HG03139 (cell line): ENCODE data around the gene PPP1R13B.
A peak's percentile ranks its signal among the peaks of the same experiment; 100 is the strongest.

Experiments used
- ATAC-seq: cut with Tn5 transposase; IDR thresholded peaks from one replicate; pipeline ENCODE4 v1.9.1; 2021; ENCODE audit not compliant: unreplicated experiment

PPP1R13B gene

DNA sequence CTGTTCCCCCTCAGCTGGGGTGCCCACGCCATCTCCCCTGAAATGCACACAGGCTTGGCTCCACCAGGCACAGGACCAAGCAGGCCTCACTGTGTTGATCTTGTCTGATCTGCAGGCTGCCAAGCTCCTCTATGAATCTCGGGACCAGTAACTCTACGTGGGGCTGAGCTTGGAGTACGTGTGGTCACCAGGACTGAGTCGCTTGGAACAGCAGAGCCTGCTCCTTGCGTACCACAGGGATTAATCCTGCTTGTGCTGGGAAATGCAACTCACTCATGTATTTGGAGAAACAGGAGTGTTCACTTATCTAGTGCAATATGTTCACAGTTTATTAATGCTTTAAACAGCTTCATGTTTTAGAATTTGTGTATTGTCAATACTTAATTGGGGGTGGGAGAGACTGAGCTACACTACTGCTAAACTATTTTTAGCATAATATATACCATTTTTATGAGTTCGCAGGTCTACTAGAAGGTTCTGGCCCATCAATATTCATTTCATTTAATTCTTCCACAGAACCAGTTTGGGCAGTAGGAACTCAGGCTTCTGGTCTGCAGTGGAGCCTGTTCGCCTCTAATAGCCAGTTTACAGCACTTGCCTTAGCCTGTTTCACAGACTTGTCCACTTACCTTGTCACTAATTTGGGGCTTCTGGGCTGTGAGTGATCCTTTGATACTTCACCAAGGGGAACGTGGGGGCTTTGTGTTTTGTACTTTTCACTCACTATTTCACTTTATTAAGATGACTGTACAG is 114.3 kb downstream of the PPP1R13B start:
- no peak for ATAC-seq

DNA sequence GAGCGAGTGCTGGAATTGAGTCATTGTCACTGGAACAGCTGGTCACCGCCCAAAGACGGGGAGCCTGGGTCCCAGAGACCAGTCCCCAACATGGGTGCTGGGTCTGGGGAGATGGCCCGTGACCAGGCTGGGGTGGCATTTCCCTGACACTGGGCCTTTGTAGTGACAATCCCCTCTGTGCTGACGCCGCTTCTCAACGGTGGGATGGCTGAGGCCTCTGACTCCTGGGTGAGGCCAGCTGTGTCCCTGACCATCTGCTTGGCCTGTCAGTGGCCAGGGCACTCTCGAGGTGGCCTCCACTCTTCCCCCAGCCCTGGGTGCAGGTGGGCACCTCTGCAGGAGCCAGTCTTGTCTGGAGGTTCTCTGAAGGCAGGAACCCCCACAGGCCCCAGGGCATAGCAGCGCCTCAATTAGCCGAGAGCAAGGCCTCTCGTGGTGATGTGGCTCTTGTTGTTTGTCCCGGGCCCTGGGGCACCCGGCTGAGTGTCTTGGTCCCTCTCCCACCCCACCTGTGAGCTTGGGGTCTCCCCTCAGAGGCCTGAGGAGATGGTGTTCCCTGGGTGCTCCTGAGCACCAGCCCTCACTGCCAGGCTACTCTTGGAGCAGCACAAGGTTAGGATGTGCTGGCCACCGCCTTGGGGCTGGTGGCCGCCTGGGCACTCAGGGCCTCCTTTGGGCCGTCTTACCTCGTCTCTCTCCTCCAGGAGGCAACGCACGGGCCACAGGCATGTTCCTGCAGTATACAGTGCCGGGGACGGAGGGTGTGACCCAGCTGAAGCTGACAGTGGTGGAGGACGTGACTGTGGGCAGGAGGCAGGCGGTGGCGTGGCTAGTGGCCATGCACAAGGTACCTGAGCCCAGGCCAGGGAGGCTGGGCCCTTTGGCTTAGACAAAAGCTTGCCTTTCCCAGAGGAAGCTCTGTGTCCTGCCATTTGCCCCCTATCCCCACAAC is 115.2 kb downstream of the PPP1R13B start:
- no peak for ATAC-seq

DNA sequence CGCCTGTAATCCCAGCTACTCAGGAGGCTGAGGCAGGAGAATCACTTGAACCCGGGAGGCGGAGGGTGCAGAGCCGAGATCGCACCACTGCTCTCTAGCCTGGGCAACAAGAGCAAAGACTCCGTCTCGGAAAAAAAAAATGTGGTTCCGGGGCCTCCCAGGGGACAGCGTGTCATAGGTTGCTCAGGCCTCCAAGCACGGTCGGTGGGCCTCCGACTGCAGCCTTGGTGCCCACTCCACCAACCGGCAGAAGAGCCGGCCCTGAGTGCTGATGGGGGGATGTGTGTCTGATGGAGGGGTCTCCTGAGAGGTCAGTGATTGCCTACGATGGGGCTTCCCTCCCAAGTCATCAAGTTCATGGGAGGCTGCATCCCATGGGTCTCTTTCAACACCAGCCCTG is 115.9 kb downstream of the PPP1R13B start:
- no peak for ATAC-seq

DNA sequence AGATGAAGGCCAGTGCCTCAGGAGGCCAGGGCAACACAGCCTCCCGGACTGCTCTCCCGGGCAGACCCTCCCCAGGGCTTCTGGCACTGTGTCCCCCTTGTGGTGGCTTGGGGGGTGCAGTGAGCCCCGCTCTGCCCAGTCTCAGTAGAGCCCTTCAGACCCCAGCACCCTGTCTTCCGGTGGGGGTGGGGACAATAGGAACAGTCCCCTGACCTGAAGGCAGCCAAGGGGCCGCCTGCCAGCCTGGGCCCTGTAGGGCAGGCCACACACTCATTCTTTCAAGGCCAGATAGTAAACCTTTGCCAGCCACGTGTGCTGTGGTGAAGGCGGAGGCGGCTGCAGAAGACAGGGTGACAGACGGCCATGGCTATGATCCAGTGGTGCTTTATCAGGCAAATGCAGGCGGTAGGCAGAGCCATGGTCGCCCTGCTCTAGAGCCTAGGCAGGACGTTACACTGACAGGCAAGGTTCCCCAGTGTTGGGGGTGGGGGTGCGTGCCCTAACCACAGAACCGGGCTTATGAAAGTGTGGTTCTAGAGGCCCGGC is 116.8 kb downstream of the PPP1R13B start:
- ATAC-seq, result no peak

DNA sequence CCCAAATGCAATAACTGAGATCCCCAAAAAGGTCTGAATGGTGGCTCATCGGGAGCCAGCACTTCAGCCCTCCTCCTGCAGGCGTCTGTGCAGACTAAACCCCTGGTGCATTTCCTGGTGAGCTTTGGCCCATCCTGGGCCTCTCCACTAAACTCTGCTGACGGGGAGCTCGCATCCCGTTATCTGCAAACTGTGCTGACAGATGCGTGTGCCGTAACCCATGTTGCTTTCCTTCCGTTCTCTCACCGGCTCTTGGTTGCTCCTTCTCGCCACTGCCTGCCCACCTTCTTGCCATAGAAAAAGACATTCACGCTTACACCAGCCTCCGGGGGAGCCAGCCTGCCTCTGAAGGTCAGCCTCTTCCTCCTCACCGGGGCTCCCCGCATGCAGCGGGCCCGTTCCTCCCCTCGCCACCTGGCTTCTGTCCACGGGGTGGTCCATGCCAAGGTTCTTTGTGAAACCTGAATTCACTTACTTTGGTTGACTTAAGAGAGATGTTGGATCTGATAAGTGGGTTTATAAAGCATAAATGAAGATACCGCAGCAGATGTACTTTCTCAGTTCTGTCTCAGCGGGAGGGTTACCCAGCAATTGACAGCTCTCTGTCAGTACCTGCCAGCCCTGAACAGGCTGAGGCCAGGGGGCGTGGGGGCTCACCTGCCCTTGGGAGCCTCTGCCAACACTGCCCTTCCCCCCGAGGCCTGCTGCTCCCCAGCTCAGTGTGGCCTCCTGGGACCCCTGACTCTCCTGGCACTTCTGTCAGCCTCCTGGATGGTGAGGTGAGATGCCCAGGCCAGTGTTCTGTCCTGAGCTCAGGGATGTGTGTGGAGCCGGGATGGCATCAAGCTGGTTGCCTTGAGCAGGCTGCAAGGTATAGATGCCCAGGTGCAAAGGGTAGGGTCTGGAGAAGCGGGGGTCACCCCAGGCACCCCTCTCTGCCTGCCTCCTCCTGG is 117.6 kb downstream of the PPP1R13B start:
- no peak for ATAC-seq

DNA sequence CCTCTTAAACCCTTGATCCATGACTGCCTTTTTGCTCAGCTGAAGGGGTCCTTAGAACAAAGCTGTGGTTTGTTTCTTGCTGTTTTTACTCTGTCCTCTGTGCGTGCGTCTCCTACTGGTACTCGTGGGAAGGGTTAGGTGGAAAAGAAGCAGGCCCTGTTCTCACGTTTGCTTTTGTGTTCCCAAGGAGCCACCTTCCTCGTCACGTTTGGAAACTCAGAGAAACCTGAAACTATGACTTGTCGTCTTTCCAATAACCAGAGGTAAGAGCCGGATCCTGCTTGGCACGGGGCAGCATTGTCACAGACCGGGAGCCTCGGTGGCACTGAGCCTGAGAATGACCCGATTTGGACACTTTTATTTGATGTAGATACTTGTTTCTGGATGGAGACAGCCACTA is 118.7 kb downstream of the PPP1R13B start:
- no peak for ATAC-seq

DNA sequence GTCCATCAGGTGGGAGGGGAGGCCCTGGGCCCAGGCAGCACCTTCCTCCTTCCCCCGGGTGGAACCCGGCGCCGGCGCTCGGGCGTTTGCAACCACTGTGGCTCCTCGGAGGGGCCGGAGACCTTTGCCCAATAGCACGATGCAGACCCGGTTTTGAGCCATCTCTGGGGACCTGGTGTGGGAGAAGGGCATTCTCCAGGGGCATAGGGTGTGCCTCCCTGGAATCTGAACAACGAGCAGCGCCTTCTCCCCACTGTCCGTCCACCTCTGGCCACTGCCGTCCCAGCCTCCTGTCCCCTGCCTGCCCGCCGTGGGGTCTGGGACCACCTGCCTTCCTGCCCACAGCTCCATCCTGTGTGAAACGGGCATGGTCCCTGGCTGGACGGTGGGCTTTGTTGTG is 119.2 kb downstream of the PPP1R13B start:
- ATAC-seq, result no peak

DNA sequence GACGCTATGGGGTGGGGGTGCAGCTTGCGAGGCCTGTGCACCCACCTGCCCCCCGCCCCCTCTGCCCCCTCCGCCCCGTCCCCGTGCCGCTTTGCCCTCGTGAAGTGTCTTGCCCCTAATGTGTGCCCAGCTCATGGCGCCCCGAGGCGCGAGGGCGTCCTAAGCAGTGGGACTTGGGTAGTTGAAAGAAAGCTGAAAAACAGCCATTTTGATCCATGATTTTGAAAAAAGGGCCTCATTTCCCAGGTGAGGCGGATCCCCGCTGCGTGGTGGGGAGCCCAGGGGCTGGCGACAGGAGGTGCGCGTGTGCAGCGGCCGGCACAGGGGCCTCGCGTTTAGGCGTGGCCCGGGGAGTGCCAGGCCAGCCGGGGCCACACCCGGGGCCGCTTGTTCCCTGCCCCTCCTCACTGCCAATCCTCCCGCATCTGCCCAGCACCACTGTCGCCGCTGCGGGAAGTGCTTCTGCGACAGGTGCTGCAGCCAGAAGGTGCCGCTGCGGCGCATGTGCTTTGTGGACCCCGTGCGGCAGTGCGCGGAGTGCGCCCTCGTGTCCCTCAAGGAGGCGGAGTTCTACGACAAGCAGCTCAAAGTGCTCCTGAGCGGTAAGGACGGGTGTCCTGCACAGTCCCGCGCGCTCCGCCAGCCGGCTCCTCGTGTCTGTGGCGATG is 119.9 kb downstream of the PPP1R13B start:
- ATAC-seq, result no peak

DNA sequence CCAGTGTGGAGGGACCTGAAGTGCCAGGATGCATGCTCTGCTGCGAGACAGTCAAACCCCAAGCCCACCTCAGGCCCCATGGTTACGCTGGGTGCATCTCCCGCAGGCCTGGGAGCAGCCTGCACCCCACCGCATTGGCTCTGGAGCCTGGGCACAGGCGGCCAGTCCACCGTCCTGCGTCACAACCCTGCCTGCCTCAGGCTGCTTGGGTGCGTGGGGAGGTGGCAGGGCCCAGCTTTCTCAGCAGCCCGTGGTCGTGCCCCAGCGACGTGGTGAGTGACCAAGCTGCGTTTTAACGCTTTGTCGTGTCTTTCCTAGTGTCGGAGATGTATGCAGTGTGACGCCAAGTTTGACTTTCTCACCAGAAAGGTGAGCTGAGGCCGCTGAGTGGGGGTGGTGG is 120.9 kb downstream of the PPP1R13B start:
- ATAC-seq, result no peak

DNA sequence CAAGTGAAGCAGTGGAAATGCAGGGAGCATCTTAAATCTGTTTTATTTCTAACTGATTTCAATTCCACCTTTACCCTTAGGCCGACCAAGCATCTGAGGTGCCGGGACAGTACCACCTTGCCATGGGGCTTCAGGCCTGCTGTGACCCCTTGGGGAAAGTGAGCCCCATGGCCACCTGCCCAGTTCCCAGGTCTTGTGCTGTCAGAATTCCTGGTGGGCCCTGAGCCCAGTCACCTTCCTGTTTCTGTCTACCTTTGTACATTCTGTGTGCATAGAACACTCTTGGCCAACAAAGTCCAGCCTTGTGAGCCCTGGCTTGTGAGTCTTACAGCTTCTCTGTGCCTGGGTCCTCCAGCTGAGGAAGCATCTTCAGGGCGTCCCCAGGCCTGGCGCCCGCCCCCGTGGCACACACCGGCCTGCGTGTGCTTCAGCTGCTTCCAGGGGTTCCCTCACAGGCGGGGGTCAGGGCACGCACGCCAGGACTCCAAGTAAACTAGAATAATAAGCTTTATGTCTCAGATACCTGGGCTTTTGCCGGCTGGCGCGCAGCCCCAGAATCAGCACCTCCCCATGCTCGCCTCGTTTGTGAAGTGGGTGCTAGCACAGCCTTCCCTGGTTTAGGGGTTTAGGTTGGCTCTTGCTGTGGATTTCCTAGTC is 121.5 kb downstream of the PPP1R13B start:
- ATAC-seq, result no peak

DNA sequence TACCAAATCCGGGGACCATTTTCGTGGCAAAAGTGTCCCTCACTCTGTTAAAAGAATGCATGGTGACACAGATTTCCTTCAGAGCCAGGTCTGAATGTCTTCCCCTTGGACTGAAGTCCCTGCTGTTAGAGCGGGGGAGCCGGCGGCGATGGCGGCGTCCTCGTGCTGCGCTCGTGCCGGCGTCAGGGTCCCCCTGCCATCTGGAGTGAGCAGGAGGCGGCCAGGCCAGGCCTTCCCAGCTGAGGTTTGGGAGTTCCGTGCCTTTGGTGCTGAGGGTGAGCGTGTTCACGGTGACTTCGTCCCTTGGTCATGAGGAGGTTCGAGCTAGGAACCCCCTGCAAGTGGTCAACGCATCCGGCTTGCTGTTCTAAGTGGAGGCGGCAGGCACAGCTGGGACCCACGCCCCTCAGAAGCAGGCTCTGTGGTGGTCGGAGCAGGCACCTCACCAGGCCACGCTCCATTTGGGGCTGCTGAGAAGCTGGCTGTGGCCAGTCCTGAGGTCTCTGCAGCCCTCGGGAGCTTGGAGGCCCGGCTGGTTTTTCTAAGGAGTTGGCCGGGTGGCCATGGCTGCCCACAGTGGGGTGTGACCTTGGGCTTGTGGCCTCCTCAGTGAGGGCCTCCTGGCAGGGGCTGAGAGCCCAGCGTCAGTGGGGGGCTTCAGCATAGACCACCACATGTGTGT is 122.2 kb downstream of the PPP1R13B start:
- ATAC-seq, result no peak

DNA sequence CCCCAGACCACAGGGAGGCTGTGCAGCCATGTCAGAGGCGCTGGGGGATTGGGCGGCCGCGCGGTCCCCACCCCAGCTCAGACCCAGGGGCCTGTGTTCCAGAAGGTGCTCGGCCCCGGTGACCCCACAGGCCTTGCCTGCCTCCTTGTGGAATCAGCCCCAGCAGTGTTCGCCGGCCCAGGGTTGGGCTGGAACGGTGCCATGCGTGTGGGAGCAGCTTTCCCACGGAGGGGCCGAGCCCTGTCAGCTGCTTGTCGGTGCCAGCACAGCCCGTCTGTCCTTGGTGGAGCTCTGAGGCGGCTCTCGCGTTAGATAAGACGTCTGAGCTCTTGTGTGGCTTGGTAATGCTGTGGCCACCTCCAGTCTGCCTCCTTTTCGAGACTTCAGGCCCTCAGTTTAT is 123.3 kb downstream of the PPP1R13B start:
- no peak for ATAC-seq

DNA sequence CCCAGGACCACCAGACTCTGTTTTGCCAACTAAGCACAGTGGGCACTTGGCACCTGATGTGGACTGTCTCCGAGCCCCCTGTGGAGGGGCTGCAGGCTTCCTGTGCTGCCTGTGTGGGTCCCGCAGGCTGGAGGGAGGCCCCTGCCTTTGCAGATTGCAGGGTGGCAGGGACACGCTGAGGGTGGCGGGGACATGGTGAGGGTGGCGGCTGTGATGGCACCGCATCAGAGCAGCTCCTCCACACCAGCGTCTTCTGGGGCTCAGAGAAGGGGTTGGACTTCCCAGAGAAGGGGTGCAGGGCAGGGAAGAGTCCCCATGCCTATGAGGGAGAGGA is 123.7 kb downstream of the PPP1R13B start:
- ATAC-seq, result no peak

DNA sequence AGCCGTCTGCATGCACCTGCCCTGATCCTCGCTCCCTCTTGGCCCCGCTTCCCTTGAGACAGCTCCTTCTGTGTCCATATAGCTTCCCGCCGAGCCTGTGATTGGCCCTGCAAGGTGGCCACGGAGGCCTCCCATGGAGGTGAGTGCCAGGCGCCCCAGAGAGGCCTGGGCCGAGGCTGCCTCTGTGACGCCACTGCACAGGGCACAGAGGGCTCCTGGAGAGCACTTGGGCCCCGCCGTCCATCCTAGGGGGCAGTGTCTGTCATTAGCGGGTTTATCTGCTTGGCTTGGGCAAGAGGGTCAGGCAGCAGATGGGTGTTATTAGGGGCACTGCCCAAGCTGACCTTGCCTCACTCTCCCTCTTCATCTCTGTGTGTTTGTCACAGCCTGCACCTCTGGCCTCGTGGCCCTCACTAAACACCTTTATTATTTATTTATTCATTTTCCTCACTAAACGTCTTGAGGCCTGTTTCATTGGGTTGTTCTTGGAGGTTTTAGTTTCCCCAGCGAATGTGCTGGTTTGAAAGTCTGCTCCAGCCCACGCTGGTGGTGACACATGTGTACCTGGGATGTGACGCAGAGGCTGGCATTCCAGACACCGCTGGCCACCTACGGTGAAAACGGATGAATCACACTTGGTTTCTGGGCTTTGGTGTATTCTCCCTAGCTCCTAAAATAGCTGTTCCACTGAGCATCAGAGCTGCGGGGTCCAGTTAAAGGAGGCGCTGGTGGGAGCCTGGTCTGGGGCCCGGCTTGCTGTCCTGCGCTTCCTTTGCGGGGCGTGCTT is 125.8 kb downstream of the PPP1R13B start:
- ATAC-seq, result no peak

DNA sequence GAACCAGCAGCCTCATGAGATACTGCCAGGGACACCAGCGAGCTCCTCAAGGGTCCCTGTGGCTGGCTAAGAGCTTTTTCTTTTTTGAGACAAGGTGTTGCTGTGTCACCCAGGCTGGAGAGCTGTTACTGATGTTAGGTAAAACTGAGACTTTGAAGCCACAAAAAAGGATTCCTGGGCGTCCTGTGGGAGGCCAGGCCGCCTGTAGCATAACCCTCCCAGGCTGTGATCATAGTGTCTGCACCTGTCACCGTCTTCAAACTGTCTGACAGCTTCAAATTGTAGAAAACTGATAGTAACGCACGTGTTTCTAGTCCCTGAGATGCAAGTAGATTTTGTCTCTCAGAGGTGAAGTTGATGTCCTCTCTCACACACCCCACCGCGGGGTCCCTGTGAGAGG is 127.6 kb downstream of the PPP1R13B start:
- ATAC-seq, result no peak

DNA sequence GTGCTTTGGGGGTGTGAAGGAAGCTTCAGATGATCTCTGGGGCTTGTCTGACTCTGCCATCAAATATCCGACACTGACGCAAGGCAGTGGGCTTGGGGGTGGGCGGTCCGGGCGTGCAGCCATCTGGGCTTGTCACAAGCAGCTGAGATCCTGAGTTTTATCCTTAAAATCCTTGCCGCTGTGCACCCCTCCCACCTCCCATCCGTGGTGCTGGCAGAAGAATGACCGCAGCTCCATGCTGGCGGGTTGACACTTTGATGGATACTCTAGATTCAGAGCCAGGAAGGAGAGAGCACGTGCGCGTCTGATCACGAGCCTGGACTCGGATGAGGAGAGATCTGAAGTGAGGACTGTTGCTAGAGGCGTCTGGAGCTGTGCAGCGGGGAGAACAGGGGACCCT is 128.8 kb downstream of the PPP1R13B start:
- no peak for ATAC-seq

DNA sequence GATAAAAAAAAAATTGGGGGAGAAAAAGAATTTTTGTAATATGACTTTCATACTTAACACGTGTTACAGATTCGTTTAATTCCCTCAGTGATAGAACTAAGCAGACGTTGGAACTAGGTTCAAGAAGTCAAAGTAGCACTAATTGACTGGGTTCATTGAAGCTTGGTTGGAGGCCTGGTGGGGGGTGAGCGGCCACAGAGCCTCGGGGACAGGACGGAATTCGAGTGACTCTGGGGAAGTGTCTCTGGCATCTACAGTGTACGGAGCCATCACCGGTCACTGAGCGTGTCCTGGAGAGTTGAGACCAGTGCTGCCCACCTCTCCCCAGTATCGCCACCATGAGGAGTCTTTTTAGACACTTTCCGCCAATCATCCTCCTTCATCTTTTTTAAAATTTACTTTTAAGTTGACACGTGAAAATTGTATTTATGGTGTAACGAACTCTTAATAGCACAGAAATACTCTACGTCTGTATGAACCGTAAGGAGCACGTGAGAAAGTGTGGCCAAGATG is 130.4 kb downstream of the PPP1R13B start:
- no peak for ATAC-seq

DNA sequence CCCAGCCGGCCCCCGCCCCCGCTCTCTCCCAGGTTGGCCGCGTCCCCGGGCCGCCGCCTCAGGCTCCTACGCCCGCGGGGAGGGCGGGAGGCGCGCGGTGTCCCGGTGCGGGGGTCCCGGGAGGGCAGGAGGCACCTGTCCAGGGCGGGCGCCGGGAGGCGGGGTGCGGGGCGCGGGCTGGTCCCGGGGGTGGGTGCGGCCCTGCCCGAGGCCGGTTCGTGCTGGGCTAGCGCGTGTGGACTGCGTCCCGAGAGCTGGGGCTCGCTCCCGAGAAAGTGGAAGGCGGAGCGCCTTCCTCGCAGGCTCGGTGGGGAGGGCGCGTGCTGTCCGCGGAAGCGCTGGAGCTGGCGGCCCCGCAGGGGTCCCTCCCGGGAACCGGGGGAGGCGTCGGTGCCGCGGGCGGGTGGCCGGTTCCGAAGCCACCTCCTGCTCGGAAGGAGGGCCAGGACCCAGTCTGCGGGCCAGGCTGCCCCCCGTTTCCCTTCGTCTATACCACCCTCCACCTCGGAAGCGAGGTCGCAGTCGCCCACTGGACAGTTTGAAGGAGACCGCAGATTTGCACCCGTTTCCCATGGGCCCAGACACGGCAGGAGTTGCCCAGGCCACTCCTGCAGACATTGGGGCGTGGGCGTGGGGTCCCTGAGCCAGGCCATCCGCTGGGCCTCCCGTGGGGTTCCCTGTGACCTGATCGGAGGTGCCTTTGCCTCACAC is 131.1 kb downstream of the PPP1R13B start:
- peak; percentile 1 for ATAC-seq
